Epithelial cell of prostate (primary cell): ENCODE results near the gene CLUH.

ENCODE experiments used
- DNase-seq: peaks from one replicate; pipeline ENCODE4 v3.0.0-alpha.2; 2011; ENCODE audit warnings: low read depth, low spot score
- H3K27ac ChIP-seq: fragments of 450-650 bp; 2 replicates; pipeline ENCODE4 v1.5.1; 2017; ENCODE audit warnings: mild to moderate bottlenecking

Gene CLUH

GRCh38 chr17:2719861-2720260, 8.3 kb upstream of the CLUH start:
- H3K27ac ChIP-seq = no peak overlapping the region
- no peak for DNase-seq

GRCh38 chr17:2718150-2718938, 6.8 kb upstream of the CLUH start:
- DNase-seq = no peak
- H3K27ac ChIP-seq = no peak overlapping the region

GRCh38 chr17:2716649-2717048, 5.1 kb upstream of the CLUH start:
- no peak for DNase-seq
- H3K27ac ChIP-seq = no peak overlapping the region

GRCh38 chr17:2713881-2714280, 2.3 kb upstream of the CLUH start:
- no peak for DNase-seq
- H3K27ac ChIP-seq = no peak overlapping the region

- H3K27ac ChIP-seq = peak overlapping the region; percentile 69
- DNase-seq = no peak
These were observed 908 bp upstream of the CLUH start for GRCh38 chr17:2712300-2713043.

- H3K27ac ChIP-seq = peak overlapping the region; percentile 69
- no peak for DNase-seq
These were observed 559 bp downstream of the CLUH start for GRCh38 chr17:2710803-2711607.

- H3K27ac ChIP-seq = peak overlapping the region; percentile 69
- no peak for DNase-seq
These were observed 1.3 kb downstream of the CLUH start for GRCh38 chr17:2710071-2710802.

GRCh38 chr17:2709183-2709661, 2.3 kb downstream of the CLUH start:
- DNase-seq = peak; percentile 26
- H3K27ac ChIP-seq = peak overlapping the region; percentile 69

- no peak for DNase-seq
- H3K27ac ChIP-seq = peak overlapping the region; percentile 69
These were observed 2.9 kb downstream of the CLUH start for GRCh38 chr17:2708585-2709182.

GRCh38 chr17:2707721-2708584, 3.6 kb downstream of the CLUH start:
- DNase-seq = no peak
- no peak overlapping the region for H3K27ac ChIP-seq

GRCh38 chr17:2706911-2707510, 4.6 kb downstream of the CLUH start:
- H3K27ac ChIP-seq = no peak overlapping the region
- no peak for DNase-seq

- no peak overlapping the region for H3K27ac ChIP-seq
These were observed 5.4 kb downstream of the CLUH start for GRCh38 chr17:2705888-2706795.

GRCh38 chr17:2705263-2705662, 6.3 kb downstream of the CLUH start:
- DNase-seq = no peak
- H3K27ac ChIP-seq = no peak overlapping the region

More at GRCh38 chr17:2705888-2706795, 5.4 kb downstream of the CLUH start:
- DNase-seq = no peak

GRCh38 chr17:2704890-2705248, 6.7 kb downstream of the CLUH start:
- no peak overlapping the region for H3K27ac ChIP-seq
- DNase-seq = no peak

GRCh38 chr17:2704031-2704889, 7.3 kb downstream of the CLUH start:
- H3K27ac ChIP-seq = no peak overlapping the region
- DNase-seq = no peak

- no peak for DNase-seq
- no peak overlapping the region for H3K27ac ChIP-seq
These were observed 8.0 kb downstream of the CLUH start for GRCh38 chr17:2703606-2704005.
